ENCODE results near the gene HAVCR1.
"Not testable (repeated sequence)": the region's sequence is repeated elsewhere in the genome, so short reads cannot be mapped to it uniquely, and the experiment has no call there.

HAVCR1 gene

DNA sequence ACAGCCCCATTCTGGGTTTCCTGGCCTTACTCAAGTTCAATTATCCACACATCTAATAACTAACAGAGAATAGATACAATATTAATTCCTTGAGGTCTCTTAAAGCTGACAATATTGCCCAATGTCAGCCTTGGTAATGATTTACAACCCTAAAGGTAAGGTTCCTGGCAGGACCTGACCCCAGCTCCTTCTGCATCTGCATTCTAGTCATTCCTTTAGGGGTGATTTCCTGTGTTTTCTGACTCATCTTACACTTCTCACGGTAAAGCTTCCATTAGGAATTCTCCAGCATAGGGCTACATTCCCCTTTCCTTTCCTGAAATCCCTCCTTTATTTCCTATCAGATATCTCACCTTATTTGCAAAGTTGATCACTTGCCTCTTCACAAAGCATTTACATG, 9.3 kb downstream of the HAVCR1 start:
- DNase-seq: no peak

DNA sequence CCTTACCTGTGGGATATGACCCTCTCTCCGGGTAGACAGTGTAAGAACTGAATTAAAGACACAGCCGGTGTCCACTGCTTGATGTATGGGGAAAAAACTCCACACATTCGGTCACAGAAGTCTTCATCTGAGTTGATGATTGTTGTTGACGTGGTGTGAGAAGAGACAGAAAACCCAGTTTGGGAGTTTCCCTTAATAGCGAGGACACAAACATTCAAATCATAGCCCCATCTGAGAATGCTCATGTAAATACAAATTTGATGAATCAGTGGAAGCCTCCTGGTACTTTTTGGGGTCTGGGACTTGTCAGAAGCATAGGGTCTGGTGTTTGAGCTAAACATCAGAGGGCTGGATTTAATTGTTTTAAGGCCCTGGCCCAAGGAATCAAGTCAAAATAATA, 11.0 kb downstream of the HAVCR1 start:
- no peak for DNase-seq

DNA sequence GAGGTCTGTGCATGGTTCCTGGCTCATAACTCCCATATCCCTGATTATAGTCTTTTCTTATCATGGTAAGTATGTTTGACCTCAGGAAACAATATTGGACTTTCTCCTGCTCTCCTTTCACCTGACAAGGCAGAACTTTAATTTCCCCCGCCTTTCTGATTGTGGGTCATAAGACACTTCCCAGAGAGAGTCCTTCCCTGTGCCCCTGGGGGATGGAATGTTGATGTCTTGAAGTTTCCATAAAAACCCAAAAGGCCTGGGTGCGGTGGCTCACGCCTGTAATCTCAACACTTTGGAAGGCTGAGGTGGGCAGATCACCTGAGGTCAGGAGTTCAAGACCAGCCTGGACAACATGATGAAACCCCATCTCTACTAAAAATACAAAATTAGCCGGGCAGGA, 11.9 kb downstream of the HAVCR1 start:
- not testable (repeated sequence) for DNase-seq

DNA sequence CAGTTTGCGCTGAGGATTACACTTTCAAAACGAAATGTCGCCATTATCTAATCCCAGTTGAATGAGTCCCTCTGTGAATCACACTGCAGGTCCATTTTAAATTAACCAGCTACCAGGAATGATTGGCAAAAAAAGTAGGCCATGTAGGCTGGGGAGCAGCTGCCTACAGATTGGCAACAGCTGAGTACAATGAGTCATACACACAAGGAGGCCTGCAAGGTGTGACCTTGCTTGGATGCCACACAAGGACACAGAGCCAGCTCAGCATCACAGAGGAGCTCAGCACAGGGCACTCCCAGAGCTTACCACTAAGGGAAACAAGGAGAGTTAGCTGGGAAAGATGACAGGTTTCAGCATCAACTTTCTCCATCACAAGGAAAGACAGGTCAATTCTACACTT, 12.9 kb downstream of the HAVCR1 start:
- no peak for DNase-seq

DNA sequence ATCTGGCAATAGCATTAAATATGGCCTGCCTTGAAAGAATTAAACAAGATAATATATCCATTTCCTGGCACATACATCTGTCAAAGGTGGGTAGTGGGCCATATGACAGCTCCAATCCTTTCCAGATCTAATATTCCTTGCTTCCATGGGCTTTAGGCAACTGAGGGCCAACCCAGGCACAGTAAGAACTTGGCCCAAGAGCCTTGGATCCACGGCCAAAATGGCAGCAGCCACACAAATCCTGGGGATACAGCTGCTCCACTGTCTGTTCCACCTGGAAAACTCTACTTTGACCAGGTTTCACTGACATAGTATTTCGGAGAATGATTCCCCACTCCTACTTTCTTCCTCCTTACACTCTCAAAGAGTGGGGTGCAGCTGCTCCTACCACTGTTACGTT, 13.3 kb downstream of the HAVCR1 start:
- no peak for DNase-seq

DNA sequence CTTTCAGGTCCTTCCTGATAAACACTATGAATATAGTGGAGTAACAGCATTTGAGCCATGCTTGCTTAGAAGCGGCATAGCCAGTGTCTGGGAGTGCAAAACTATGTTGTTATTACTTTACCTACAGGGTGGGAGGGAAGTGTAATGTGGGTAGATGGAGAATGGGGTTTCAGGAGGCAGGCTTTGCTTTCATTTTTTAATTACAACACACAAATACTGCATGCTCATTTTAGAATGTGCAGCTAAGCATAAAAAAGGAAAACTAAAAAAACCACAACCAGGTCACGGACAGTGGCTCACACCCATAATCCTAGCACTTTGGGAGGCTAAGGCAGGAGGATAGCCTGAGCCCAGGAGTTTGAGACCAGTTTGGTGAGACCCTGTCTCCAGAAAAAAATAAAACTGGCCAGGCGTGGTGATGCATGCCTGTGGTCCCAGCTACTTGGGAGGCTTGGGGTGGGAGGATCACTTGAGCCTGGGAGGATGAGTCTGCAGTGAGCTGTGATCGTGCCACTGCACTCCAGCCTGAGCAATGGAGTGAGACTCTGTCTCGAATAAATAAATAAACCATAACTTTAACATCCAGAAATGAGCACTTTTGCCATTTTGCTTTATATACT, 20.2 kb downstream of the HAVCR1 start:
- DNase-seq: no peak

DNA sequence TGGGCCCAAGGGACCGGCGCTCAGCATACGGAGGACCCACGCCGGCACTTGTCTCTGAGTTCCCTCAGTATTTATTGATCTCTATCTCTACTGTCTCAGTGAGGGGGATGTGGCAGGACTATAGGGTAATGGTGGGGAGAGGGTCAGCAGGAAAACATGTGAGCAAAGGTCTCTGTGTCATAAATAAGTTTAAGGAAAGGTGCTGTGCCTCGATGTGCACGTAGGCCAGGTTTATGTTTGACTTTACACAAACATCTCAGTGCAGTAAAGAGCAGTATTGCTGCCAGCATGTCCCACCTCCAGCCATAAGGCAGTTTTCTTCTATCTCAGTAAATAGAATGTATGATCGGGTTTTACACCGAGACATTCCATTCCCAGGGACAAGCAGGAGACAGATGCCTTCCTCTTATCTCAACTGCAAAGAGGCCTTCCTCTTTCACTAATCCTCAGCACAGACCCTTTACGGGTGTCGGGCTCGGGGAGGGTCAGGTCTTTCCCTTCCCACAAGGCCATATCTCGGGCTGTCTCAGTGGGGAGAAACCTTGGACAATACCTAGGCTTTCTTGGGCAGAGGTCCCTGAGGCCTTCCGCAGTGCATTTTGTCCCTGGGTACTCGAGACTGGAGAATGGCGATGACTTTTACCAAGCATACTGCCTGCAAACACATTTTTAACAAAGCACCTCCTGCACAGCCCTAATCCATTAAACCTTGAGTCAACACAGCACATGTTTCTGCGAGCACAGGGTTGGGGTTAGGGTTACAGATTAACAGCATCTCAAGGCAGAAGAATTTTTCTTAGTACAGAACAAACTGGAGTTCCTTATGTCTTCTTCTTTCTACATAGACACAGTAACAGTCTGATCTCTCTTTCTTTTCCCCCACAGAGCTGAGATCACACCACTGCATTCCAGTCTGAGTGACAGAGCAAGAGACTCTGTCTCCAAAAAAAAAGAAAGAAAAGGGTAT, 24.5 kb downstream of the HAVCR1 start:
- not testable (repeated sequence) for DNase-seq

DNA sequence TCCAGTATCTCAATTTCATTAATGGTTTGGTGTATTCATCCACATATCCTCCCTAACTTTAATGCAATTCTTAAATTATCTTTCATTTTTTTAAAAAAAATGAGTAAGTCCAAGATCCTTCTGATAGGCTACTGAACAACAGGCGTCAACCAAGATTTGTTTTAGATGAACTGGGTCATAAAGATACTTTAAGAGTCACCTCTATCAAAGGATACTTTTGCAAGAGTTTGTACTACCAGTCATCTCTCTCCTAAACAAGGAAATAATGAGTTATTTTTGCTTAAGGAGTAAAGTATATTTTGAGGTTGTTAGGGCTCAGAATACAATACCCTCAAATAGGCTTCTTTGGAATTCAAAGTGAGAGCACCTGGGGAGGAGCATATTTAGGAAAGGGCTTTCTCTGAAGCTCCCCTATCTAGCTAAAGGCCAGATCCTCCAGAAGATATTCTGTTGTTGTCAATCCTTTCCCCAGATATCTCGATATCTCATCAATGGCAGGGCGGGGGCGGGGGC, 25.8 kb downstream of the HAVCR1 start:
- no peak for DNase-seq

DNA sequence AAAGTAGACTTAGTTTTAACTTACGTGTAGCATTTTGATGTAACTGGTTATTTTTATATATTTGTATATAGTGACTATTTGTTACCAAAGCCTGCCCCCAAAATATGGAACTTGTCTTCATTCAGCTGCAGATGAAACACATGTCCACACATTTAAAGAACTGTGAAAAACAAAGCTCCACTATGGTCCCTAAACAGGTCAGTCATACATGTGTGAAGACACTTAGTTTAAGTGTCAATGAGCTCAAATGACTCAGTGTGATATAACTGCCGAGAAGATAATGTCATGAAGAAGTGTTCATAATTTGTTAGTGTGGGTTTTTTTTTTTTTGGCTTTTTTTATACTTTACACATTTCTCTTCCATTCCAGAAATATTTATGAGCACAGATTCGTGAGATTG, 28.2 kb downstream of the HAVCR1 start:
- no peak for DNase-seq

DNA sequence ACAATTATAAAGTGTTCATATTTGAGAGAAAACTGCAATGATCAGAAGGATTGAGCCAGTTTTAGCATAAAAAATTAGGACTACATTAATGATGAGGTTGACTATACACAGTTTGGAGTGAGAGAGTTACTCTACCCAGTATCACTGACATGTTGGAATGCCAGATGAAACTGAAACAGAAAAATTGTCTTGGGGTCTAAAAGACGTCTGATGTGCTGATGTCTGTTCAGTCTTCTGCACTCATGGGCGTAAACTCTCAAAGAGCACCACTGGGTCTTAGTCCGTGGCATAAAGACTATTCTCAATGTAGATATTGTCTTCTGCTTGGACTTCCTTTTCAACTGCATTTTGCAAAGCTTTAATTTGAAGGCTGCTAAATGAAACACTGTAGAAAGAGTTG, 29.5 kb downstream of the HAVCR1 start:
- DNase-seq: no peak

DNA sequence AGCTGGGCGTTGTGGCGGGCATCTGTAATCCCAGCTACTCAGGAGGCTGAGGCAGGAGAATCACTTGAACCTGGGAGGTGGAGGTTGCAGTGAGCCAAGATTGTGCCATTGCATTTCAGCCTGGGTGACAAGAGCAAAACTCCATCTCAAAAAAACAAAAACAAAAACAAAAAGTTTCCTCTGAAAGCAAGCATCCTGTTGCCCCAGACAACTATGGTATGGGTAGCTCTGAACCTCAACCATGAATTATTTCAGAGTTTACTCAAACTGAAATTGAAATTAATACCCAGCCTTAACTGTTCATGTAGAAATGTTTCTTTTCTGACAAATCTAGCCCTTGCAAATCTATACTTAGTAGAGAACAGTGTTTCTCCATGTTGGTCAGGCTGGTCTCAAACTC, 31.3 kb downstream of the HAVCR1 start:
- DNase-seq: not testable (repeated sequence)

DNA sequence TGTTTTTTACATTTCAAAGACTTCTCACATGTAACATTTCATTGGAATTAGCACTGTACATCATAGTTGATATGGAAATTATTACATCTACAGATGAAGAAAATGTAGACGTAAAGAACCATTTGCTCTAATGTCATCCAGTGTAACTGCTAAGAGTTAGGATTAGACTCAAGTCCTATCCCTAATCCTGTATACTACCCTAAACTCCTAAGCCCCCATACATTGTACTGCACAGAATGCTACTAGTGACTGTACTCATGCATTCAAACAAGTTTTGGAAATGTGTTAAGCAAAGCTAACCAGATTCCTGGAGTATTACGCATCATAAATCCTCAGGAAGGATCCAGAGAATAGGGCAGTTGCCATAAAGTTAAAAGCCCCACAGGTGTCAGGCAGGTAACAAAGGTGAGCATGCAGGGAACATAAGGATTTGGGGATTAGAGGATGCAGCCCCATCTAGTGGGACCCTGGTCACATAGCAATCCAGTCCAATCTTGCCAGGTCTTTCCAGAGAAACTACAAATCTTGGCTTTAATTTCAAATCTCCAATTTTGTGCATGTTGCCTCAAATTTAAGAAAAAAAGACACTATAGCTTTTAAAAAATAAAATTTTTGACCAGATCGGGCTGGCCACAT, 32.0 kb downstream of the HAVCR1 start:
- DNase-seq: no peak

DNA sequence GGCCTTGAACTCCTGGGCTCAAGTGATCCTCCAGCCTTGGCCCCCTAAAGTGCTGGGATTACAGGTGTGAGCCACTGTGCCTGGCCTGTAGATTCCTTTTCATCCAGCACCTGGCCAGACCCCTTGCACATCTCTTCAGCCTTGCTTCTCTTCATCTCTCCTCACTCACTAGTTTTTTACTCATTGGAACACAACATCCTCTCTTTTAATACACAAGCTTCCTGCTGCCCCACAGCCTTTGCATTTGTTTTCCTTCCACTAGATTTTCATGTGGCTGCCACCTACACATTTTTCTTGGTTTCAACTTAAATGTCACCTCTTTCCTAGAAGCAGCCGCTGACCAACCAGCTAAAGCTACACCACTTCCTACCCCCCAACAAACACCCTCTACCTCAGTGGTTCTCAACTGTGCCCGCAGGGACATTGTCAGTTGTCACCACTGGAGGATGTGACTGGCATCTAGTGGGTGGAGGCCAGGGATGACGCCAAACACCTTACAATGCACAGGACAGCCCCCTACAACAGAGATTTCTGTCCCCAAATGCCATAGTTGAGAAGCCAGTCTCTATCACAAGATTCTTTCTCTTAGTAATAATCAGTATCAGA, 33.7 kb downstream of the HAVCR1 start:
- peak; percentile 57 for DNase-seq

DNA sequence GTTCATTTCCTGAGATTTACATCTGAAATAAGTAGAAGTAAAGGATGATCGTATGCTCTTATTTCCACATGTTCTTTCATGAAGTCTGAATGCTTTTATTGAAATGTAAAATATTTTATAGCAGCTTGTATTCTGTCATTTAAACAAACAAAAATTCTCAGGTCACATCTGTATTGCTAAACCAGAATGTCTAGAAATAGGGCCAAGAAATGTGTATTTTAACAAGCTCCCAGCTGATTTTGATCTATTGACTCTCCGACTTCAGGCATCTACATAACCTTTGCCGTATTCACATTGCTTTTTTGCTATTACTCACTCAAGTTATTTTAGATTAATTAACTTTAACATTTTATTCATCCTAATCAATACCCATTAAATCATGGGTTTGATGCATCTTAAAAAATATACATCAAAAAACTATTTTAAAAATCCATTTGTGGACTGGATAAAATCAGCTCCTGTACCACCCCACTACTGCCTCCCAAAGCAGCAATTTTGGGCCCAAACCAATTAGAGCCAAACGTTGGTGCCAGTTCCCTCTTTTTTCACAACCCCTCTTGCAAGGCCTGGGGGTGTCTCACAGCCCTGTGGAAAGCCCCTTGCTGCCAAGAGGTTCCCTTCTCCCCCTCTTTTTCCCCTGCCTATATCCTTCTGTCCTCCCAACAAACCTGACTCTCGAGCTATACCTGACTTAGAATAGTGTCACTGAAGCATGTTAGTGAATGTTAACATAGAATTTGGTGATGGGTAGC, 34.5 kb downstream of the HAVCR1 start:
- no peak for DNase-seq

DNA sequence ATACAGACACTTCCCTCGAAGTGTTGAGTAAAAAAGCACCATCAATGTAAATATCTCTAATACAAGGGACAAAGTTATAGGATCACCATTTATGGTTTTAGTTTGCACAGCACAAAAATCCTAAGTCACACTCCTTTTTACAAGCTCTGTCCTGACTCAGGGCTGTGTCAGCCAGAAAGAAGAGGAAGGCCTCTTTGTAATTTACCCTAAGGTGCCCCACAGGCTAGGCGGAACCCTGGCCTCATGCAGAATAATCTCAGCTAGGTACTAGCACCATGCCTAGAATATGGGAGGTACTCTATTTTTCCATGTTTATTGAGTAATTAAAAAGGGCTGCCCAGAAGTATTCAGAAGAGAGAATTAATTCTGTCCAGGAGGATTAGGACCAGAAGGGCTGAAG, 36.9 kb downstream of the HAVCR1 start:
- no peak for DNase-seq

DNA sequence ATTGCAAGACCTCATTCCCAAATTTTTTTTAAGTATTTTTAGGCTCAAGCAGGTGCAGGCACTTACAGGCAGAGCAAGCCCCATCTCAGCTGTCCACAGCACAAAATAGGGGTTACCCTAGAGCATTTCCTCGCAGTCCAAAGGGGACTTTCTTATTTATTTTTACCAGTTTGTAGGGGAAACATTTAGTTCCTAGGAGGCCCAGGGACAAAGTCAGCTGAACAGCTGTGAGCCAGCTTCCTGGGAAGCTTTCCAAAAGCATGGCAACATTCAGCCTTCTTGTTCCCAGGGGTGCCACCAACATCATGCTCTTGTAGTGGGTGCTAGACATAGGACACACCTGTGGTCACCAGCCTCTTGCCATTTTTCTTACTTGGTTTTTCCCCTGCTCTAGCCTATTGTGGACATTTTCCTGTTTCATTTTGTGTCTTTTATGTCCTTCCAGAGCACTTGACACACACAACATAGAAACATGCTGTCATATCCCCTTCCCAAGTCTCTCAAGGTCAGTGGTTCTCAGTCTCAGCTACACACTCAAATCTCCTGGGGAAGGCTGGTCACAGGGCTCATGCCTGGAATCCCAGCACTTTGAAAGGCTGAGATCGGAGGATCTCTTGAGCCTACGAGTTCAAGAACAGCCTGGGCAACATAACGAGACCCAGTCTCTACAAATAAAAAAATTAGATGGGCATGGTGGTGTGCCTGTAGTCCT, 38.2 kb downstream of the HAVCR1 start:
- DNase-seq: no peak

DNA sequence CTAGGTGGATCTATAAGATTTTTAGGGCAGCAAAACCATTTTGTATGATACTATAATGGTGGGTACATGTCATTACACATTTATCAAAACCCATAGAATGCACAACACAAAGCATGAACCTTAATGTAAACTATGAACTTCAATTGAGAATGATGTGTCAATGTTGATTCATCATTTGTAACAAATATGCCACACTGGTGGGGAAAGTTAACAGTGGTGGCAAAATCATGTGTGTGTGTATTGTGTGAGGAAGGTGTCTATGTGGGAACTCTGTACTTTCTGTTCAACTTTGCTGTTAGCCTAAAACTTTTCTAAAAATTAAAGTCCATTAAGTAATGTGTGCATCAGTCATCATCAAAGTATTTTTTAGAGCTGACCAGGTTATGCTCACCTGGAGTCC, 38.9 kb downstream of the HAVCR1 start:
- DNase-seq: no peak

DNA sequence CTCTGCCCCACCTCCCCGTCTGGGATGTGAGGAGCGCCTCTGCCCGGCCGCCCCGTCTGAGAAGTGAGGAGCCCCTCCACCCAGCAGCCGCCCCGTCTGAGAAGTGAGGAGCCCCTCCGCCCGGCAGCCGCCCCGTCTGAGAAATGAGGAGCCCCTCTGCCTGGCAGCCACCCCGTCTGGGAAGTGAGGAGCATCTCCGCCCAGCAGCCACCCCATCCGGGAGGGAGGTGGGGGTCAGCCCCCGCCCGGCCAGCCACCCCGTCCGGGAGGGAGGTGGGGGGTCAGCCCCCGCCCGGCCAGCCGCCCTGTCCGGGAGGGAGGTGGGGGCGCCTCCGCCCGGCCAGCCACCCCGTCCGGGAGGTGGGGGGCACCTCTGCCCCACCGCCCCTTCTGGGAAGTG, 44.8 kb downstream of the HAVCR1 start:
- DNase-seq: not testable (repeated sequence)

DNA sequence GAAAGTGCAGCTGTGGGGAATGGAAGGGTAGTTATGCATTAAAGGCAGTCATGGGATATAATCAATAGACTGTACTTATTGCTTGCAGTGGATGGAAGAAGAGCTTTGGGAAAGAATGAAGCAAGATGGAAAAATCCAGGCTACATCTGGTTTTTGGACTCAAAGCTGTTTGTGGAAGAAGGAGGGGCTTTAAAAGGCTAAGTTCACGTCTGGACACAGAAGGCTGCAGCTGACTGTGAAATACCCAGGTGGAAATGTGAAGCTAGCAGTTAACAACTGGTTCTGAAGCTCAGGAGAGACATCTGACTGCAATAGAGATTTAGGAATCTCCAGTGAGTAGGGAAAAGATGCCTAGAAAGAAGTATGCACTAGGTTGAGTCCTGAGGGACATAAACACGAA, 52.7 kb downstream of the HAVCR1 start:
- DNase-seq: no peak

DNA sequence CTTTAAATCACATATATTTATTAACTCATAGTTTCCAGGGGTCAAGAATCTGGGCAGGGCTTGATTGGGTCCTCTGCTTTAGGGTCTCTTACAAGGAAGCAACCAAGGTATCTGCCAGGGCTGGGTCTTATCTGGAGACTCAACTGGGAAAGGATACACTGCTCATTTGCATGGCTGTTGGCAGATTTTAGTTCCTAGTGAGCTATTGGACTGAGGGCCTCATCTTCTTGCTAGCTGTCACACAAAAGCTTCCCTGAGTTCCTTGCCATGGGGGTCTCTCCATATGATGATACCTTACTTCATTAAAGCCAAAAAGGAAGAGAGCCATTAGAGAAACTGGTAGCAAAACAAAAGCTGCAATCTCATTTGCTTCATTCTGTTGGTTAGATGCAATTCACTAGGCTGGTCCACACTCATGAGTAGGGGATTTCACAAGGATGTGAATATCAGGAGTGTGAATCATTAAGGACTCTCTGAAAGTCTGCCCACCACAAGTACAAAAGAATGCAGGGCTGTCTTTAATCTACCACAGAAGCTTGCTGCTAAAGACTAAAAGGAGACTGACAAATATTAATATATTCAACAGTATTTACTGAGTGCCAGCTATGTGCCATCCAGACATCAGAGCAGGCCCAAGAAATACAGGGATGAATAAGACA, 53.9 kb downstream of the HAVCR1 start:
- no peak for DNase-seq

DNA sequence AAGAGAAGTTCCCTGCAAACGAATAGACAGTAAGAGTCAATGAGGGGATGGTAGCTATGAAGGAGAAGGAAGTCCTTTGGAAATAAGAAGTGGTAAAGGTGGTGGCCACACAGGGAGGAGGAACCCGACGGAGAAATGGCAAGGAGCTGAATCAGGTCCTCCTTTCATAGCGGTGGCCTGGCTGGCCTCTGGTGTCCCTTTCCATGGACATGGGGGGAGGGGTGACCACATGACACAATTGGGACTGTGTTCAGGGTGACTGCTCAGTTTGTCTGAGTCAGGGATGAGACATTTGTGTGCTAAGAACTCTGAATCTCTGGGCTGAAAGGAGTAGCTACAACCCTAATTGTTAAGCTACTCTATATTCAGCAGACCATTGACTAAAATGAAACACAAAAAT, 67.2 kb downstream of the HAVCR1 start:
- DNase-seq: no peak

Measured in activated naive CD4-positive, alpha-beta T cell treated with Interleukin-2 at 50 U/mL for 16 hours (primary cell).